HS-27A (cell line): Measurements from ENCODE around the gene ATP2B2.
"Not testable (repeated sequence)": the region's sequence is repeated elsewhere in the genome, so short reads cannot be mapped to it uniquely, and the experiment has no call there.

Experiments used
- DNase-seq: peaks from one replicate; pipeline ENCODE4 v3.0.0-alpha.2; 2012; ENCODE audit warnings: low read depth, missing footprints

The ATP2B2 gene

DNA sequence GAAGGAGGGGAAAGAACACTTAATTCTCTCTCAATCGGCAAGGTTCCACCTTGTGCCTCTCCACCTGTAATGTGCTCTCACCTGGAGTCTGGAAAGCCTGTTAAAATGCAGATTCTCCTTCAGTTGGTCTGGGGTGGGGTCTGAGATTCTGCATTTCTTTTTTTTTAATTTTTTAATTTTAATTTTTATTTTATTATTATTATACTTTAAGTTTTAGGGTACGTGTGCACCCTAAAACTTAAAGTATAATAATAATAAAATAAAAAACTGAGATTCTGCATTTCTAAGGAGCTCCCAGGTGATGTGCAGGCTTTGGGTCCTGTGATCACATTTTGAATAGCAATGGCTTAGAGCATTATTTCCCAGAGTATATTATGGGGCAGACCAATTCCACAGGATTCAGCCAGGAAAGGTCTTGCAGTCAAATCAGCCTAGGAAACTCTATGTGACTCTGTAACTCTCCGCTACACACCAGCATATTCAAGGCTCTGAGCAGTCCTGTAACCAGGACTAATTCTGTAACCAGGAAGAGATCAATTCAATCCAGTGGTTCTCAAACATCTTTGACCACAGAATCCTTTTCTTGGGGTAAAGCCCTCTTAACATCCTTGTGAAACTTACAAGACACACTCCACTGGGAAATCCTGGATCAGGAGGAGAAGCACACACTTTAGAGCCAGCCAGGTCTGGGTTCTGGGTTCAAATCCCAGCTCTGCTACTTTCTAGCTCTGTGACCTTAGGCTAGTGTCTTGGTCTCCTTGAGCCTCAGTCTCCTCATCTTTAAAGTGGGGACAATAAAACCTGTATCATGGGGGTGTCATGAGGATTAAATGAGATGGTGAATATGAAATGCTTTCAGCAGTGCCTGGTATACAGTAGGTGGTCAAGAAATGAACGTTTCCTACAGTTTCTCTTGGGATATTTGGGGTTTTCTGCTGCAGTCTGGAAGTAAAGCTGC lies 122.2 kb downstream of the ATP2B2 start:
- no peak for DNase-seq

DNA sequence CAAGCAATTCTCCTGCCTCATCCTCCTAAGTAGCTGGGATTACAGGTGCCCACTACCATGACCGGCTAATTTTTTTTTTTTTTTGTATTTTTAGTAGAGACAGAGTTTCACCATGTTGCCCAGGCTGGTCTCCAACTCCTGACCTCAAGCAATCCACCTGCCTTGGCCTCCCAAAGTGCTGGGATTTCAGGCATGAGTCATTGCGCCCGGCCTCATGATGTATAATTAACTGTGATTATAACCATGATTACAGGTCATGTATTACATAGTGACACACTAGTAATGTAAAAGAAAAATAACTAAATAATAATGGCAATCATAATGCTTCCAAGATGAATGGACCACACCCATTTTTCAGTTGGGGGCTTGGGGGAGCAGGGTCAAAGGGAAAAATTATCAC lies 122.9 kb downstream of the ATP2B2 start:
- DNase-seq, result not testable (repeated sequence)

DNA sequence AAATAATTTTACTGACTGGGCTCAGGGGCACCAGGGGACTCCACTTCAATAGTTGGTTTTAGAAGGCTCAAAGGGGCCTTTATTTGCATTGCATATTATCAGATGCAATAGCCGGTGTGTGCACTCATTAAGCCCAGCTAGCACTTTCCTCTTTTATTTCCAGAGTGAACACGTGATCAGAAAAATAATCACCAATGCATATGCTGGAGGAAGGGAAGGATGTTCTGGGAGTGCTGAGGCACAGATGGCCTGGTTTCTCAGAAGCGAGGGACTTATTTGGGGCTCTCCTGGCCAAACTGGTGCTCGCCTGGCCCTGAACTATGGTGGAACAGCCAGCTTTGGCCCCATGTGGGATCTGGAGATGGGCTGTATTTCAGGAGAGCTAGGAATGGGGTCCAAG lies 124.0 kb downstream of the ATP2B2 start:
- no peak for DNase-seq

DNA sequence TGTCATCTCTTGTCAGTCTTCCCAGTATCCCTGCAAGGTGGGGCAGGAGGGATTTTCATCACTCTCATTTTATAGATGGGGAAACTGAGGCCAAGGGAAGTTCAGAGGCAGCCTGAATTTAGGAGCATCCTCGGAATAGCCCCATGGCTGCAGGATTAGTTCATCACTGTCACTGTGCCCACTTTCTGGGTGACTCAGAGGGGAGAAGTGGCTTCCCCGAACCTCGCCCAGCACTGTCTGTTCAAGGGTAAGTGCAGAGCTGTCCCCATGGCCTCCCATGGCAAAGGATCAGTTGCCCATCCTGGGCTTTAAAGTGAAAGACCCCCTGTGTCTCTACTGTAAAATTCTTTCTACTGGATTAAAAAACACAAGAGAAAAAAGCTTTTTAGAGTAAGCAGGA lies 124.5 kb downstream of the ATP2B2 start:
- DNase-seq, result no peak

DNA sequence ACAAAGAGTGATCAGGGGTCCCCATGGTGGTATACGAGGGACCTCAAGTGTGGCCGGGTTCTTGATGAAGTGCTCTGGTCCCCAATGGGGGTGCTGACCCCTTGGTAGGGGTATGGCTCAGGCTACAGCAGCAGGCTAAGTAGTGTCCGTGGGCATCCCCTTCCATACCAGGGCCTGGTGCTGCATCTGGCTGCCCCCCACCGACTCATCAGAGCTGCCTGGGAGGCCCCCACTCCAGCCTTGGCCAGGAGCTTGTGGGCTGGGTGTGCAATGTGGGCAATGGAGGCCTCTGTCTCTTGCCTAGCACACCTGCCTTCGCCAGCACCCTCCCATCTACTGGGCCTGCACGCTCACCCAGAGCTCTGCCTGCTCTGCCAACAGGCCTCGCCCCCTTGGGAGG lies 125.4 kb downstream of the ATP2B2 start:
- DNase-seq, result no peak

DNA sequence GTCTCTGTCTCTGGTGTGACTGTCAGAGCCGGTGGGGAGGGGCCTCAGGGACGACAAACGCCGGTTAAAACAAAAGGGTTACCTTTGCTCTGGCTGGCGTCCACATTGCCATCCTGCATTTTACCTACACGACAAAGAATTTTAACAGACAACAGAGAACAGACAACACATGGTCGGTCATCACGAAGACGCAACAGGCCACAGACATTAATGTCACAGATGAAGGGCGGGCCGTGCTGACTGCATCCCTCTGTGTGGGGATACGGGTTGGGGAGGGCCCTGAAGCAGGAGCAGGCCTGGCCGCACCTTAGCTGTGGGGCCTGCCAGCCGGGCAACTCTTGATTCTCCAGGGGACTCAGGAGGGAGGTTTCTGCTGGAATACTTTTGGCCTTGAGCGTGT lies 126.2 kb downstream of the ATP2B2 start:
- no peak for DNase-seq

DNA sequence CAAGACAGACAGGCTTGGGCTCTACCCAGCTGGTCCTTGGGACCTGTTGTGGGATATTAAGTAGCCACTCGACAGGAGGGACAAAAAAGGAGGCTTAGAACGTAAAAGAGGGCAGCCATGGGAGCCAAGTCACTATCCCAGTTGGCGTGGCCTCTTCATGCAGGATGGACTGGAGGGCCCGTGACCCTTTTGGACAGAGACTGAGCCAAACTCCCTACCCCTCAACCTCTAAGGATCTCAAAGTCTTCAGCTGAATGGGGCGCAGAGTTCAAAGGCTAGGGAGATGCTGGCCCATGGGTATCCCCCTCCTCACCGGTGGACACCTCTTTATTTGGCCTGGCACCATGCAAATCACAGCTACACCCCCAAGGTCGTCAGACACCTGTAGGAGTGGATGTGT lies 126.6 kb downstream of the ATP2B2 start:
- DNase-seq, result no peak

DNA sequence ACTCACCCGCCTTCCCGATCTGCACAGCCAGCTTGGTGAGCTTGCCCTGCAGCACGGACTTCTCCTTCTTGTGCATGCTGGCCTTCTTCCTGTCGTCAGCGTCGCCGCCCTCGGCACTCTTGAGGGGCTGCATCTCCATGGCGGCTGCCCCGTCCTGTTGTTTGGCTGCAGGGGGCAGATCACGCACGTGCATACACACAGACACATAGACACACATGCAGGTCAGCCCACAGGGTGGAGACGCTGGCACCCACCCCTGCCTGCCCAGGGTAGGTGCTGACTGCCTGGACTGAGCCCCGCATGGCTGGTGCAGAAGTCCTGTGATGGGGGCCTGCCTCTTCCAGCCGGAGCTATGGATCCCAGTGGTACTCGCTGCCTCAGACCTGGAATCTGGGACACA lies 127.1 kb downstream of the ATP2B2 start:
- DNase-seq, result no peak

DNA sequence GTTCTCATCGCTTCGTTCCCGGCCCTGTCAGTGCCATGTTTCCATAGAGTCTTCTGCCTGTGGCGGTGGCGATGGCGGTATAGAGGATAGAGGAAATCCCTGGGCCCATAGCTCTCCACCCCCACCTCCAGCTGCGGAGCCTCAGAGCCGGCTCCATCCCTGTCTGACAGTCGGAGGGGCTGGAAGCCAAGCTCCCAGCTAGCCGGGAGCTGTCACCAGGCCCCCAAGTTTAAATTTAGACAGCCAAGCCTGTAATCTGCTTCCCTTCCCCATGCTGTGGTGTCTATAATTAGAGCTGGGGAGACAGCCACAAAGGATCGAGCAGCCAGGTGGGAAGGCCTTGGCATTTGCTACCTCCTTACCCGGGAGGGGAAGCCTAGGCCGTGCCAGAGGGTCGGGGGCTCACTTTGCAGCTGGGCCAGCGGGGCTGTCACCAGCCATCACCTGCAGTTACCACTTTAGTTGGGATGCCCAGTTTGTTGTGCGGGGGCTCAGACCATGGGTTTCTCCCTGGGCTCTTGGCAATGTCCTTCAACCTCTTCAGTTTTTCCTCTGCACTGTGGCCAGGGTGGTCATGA lies 128.1 kb downstream of the ATP2B2 start:
- no peak for DNase-seq

DNA sequence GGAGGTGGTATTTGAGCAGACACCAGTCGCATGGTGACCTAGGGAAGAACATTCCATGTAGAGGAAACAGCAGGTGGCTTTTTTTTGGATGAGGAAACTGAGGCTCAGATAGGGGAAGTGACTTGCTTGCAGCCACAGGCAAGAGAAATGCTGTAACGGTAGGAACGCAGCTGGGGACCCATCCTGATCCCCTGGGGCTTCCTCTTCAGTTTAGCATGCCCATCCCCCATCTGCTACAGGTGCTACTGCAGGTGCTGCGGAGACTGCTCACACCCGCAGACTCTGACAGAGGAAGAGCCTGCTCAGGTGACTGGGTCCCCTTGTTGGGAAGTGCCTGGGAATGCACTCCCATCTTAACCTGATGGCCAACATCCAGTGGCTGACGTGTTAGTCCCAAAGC lies 129.0 kb downstream of the ATP2B2 start:
- DNase-seq, result no peak

DNA sequence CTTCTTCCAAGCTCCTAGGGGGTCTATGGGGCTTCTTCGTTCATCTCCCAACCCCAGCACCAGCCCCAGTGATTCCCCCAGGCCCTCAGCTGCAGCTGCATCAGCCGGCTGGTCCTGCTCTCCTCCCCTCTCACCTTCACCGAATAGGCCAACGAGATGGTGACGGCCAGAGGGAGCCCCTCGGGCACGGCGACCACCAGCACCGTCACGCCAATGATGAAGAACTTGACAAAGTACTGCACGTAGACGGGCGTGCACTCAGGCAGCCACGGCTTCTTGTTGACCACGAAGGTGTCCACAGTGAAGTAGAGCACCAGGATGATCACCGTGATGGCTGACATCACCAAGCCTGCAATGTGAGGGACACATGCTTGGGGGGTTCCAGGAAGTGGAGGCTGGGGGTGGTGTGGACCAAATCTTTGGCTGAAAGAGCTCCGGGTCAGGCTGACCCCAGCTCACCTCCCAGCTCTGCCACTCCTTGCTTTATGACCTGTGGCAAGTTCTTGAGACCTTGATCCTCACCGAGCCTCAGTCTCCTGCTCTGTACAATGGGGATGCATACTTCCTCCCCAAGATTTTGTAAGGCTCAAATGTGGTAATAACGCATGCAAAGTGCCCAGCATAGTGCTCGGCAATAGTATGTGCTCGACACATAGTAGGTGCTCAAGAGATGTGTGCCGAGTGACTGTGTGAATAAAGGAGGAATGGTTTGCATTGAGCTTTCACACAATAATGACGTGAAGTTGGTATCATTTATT lies 129.9 kb downstream of the ATP2B2 start:
- no peak for DNase-seq

DNA sequence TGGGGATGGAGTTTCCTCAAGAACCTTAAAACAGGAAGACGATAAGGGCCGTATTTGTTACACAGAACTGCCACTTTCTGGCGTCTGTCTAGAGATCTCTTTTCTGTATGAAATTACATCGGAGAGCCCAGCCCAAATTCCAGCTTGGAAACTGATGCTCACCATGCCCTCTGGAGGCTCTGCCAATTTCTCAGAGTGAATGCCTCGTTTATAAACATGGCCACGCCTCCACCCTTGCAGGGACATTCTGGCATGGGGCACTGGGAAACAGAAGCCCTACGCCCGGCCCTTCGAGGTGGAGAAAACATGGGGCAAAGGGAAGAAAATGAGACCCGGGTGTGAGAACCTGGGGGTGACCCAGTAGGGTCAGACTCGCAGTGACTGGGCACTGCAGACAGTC lies 131.1 kb downstream of the ATP2B2 start:
- DNase-seq, result no peak

DNA sequence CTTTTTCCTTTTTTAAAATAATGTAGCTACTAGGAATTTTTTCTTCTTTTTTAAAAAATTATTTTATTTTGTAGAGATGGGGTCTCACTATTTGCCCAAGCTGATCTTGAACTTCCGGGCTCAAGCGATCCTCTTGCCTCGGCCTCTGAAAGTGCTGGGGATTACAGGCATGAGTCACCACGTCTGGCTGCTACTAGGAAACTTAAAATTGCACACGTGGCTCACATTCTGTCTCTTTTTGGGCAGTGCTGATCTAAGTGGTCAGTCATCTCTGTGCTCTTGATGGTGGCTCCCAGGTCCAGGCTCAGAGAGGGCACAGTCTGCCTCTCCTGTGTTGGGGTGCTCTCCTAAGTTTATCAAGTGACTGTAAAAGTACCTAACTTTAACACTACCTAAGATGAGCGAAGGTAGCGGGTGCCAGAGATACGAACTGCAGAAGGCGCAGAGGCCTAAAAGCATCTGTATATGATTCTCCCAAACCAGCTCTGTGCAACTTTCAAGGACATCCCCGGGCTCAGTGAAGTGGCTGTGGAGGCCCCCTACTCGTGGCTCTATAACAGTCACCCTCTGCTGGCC lies 131.6 kb downstream of the ATP2B2 start:
- no peak for DNase-seq

DNA sequence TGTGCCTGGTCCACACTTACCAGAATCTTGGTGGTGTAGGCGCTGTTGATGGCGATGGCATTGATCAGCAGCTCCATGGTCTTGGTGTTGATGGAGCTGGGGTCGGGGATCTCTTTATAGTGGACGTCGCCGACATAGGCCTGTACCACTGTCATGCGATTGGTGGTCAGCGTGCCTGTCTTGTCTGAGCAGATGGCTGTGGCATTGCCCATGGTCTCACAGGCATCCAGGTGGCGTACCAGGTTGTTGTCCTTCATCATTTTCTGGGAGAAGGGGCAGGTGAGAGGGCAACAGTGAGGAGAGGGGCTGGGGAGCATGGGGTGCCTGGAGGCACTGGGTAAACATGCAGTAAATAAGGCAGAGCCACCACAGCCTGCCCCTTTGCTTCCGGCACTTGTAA lies 133.6 kb downstream of the ATP2B2 start:
- no peak for DNase-seq

DNA sequence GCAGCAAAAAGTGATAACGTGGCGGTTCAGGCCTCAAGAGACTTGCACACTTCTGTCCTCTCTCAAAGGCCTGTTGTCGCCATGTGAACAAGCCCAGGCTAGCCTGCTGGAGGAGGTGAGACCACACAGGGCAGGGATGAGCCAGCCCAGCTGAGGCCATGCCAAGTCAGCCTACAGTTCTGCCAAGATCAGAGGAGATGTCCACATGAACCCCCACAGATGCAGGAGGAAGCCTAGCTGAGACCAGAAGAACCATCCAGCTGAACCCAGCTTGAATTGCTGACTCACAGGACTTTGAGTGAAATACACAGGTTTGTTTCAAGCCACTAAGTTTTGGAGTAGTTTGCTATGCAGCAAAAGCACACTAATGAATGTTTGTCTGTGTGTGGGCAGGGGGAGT lies 134.2 kb downstream of the ATP2B2 start:
- no peak for DNase-seq

DNA sequence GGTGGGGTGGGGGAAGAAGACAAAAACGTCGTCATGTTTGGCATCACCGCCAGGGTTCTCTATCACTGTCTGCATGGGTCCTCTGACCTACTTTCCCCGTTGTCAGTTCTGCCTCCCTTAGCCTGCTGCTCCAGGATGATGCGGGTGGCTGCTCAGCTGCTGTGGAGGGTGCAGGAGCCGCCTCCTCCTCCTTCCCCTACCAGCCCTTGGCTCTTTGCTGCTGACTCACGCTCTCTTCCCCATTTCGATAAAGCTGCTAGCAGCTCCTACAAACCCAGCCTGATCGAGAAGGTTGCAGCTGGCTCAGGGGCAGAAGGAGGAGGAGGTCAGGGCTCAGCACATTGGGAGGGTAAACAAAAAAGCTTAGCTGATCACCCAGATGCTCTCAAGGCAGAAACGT lies 135.0 kb downstream of the ATP2B2 start:
- DNase-seq, result no peak

DNA sequence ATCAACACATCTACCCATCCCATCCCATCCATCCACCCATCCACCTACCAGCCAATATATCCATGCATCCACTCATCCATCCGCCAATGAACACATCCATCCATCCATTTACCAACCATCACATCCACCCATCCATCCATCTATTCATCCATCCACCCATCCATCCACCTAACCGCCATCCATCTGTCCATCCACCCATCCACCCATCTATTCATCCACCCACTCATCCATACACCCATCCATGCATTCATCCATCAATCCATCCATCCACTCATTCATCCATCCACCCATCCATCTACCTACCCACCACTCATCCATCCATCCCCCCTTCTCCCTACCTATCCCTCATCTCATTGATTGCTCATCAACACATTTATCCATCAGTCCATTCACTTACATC lies 136.9 kb downstream of the ATP2B2 start:
- DNase-seq, result no peak

DNA sequence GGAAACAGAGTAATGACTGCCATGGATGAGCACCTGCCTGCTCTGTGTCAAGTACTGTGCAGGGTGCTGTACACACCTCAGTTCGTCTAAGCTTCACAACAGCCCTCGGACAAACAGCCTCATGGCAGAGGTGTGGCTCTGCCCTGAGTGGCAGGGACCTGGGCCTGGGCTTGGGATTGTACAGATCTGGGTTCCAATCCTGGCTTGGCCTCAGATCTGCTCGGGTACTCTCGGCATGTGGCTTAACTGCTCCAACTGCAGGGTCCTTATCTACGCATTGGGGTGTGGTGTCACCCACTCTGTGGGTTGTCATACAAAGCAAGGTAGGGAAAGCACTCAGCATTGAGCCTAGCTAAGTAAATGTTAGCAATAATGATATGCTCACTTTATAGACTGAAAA lies 137.9 kb downstream of the ATP2B2 start:
- no peak for DNase-seq

DNA sequence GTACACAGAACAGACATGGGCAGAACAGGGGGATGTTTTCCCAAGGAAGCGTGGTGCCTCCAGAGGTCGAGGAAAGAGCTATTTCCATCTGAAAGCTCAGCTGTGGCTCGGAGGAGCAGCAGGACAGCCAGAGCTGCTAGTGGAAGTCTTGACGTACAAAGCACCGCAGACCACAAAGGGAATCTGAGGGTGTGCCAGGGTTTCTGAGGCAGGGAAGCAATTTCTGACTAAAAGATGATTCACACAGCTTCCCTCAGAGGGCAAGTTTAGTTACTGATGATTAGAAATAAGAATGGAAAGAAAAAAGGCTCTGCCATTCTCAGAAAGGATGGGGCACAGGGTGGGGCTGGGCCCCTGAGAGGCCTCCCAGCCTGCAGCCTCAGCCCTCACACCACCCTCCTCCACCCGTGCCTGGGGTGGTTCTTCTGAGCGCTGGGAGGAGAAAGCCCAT lies 138.7 kb downstream of the ATP2B2 start:
- DNase-seq, result peak; percentile 92

DNA sequence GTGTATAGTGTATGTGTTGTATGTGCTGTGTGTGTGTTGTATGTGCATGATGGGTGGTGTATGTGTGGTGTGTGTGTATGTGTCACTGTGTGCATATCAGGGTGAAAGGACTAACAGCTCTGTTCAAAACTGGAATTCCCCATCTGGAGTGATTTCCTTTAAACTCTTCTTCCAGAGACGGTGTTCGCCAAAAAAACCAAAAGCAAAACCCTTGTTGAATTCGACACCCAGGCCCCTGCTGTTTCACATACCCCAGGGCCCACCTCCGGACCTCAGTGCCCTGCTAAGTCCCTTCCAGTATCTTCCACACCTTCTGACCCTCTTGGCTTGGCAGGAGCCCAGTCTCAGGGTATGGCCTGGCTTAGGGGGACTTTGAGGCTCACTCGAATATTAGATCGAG lies 139.6 kb downstream of the ATP2B2 start:
- DNase-seq, result no peak

DNA sequence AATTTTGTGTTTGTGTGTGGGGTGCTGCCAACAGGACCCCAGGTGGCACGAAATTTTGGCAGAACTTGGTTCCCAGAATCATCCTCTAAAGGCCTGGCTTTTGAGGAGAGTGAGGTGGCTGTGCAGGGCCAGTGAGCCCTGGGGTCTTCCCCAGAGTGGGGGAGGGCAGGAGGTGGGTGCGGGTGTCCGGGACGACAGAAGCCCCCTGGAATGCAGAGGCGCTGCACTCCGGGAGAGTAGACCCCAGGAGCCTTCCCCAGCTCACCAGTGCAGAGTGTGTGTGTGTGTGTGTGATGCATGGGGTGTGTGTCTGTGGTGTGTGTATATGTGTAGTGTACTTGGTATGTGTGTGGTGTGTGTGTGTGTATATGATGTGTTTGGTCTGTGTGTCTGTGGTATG lies 140.1 kb downstream of the ATP2B2 start:
- DNase-seq, result no peak

DNA sequence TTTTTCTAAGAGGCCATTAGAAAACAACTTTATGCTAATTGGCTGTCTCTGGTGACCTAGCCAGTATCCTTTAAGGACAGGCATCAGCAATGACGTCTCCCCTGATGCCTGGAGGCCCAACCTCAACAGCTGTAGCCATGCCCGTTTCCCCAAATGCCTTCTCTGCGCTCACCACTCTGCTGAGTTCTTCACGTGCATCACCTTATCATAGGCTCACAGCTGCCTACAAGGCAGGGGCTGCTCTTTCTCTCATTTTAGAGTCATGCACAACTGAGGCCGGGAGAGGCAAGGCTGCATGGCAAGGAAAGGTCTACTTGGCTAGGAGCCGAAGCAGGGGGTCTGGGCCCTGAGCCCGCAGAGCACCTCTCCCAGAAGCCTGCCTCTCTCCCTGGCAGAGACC lies 140.6 kb downstream of the ATP2B2 start:
- no peak for DNase-seq

DNA sequence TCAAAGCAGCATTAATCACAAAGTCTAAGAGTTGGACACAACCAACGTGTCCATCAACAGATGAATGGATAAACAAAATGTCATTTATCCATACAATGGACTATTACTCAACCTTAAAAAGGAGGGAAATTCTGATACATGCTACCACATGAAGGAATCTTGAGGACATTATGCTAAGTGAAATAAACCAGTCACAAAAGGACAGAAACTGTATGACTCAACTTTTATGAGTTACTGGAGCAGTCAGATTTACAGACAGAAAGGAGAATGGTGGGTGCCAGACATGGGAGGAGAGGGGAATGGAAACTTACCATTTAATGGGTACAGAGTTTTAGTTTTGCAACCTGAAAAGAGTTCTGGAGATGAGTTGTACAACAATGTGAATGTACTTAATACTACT lies 141.5 kb downstream of the ATP2B2 start:
- DNase-seq, result no peak
